OCI-M2 (cell line): ENCODE data around the gene SHROOM3.

Experiments
- DNase-seq: peaks from one replicate; lab custom pipeline; 2025; ENCODE audit not compliant: unreplicated experiment; lab: John Stamatoyannopoulos, UW

The SHROOM3 gene

GRCh38 chr4:76689145-76689817 lies 254.3 kb downstream of the SHROOM3 start:
- DNase-seq, result no peak

GRCh38 chr4:76690011-76690905 lies 255.2 kb downstream of the SHROOM3 start:
- DNase-seq, result no peak

GRCh38 chr4:76690906-76691275 lies 255.9 kb downstream of the SHROOM3 start:
- no peak for DNase-seq

- no peak for DNase-seq
Observed at GRCh38 chr4:76691807-76692582, 257.0 kb downstream of the SHROOM3 start.

GRCh38 chr4:76692761-76693160 lies 257.7 kb downstream of the SHROOM3 start:
- DNase-seq, result no peak

GRCh38 chr4:76694056-76694455 lies 259.0 kb downstream of the SHROOM3 start:
- DNase-seq, result no peak

- DNase-seq, result no peak
Observed at GRCh38 chr4:76696109-76696508, 261.1 kb downstream of the SHROOM3 start.

- no peak for DNase-seq
Observed at GRCh38 chr4:76697129-76697803, 262.2 kb downstream of the SHROOM3 start.

GRCh38 chr4:76698141-76698540 lies 263.1 kb downstream of the SHROOM3 start:
- DNase-seq, result no peak

GRCh38 chr4:76699751-76700310 lies 264.8 kb downstream of the SHROOM3 start:
- no peak for DNase-seq

GRCh38 chr4:76702440-76703122 lies 267.6 kb downstream of the SHROOM3 start:
- DNase-seq, result no peak

GRCh38 chr4:76703123-76703490 lies 268.1 kb downstream of the SHROOM3 start:
- no peak for DNase-seq

GRCh38 chr4:76703676-76704075 lies 268.6 kb downstream of the SHROOM3 start:
- no peak for DNase-seq

GRCh38 chr4:76704133-76704881 lies 269.3 kb downstream of the SHROOM3 start:
- DNase-seq, result no peak

GRCh38 chr4:76705472-76705871 lies 270.4 kb downstream of the SHROOM3 start:
- DNase-seq, result no peak

- no peak for DNase-seq
Observed at GRCh38 chr4:76706581-76706980, 271.6 kb downstream of the SHROOM3 start.

GRCh38 chr4:76708971-76709771 lies 274.1 kb downstream of the SHROOM3 start:
- DNase-seq, result no peak

- DNase-seq, result no peak
Observed at GRCh38 chr4:76709772-76710090, 274.7 kb downstream of the SHROOM3 start.

- DNase-seq, result no peak
Observed at GRCh38 chr4:76712564-76712963, 277.5 kb downstream of the SHROOM3 start.
